ENCODE measurements around the gene AKR1E2. TPM values are rescaled to one million over a fixed set of nuclear protein-coding genes. Genes with fewer than 3 reads are reported as not detected.

AKR1E2 gene
- total and polyA plus RNA-seq, 9 of the 15 experiments (the other 6 are each of a cell fraction or from before 2014, with no cell fraction given) = 4.2 to 16.6 (median 9.8) TPM

GRCh38 chr10:4825868-4826791 lies at the start of gene AKR1E2 (continued):
- TF ChIP-seq CTCF (IDR thresholded peaks at IDR 0.05 in 2 of 3, conservative IDR thresholded peaks at IDR 0.05 in 1 of 3; ENCODE audit: insufficient read depth in 2 of 3, low read depth in 1 of 3, low read length in 3 of 3) (no peak; a peak in 1 of 6 replicates), ETV5 (CRISPR knock-in tag; IDR thresholded peaks at IDR 0.05; ENCODE audit: low read depth) (no peak), ZBTB11 (CRISPR knock-in tag; IDR thresholded peaks at IDR 0.05) (peak in 1 of 3 experiments; percentile 72; a peak in 2 of 6 replicates), ZNF282 (CRISPR knock-in tag; IDR thresholded peaks at IDR 0.05) (no peak; the same call in 1 of the 2 replicates), CUX1 (CRISPR knock-in tag; IDR thresholded peaks at IDR 0.05) (peak; percentile 84; the same call in 1 of the 2 replicates), THRAP3 (IDR thresholded peaks at IDR 0.05; ENCODE audit: borderline replicate concordance) (no peak), HNRNPK (IDR thresholded peaks at IDR 0.05; ENCODE audit: low read depth, low read length, poor library complexity, severe bottlenecking) (no peak), ZBTB33 (CRISPR knock-in tag; IDR thresholded peaks at IDR 0.05) (peak; percentile 95), CBFB (CRISPR knock-in tag; IDR thresholded peaks at IDR 0.05) (no peak), SNRNP70 (optimal IDR thresholded peaks at IDR 0.05; ENCODE audit: low read depth, low read length) (no peak), ZNF830 (CRISPR knock-in tag; IDR thresholded peaks at IDR 0.05) (no peak), IFI16 (CRISPR knock-in tag; IDR thresholded peaks at IDR 0.05) (no peak)
